PC-9 (cell line): ENCODE results near the gene NOTO.

Source experiments
- EZH2 ChIP-seq: fragments of 200-600 bp; sonication (generic); IDR thresholded peaks from 2 replicates; pipeline ENCODE4 v1.8.0; 2017; ENCODE audit warnings: antibody characterized with exemption, low read depth
- TF ChIP-seq, protein P1 (sequence below): fragments of 200-600 bp; sonication (generic); conservative IDR thresholded peaks from 2 replicates; pipeline ENCODE4 v1.6.1; 2017; ENCODE audit warnings: mixed run types, antibody characterized with exemption, mild to moderate bottlenecking, moderate library complexity

GRCh38 chr2:73238976-73239375 is 36.6 kb downstream of the NOTO start:
- TF ChIP-seq, protein P1, sequence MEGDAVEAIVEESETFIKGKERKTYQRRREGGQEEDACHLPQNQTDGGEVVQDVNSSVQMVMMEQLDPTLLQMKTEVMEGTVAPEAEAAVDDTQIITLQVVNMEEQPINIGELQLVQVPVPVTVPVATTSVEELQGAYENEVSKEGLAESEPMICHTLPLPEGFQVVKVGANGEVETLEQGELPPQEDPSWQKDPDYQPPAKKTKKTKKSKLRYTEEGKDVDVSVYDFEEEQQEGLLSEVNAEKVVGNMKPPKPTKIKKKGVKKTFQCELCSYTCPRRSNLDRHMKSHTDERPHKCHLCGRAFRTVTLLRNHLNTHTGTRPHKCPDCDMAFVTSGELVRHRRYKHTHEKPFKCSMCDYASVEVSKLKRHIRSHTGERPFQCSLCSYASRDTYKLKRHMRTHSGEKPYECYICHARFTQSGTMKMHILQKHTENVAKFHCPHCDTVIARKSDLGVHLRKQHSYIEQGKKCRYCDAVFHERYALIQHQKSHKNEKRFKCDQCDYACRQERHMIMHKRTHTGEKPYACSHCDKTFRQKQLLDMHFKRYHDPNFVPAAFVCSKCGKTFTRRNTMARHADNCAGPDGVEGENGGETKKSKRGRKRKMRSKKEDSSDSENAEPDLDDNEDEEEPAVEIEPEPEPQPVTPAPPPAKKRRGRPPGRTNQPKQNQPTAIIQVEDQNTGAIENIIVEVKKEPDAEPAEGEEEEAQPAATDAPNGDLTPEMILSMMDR = no peak
- TF ChIP-seq EZH2 = no peak
